Ishikawa (cell line): ENCODE data around the gene TTLL13.

Experiments
- CEBPB ChIP-seq: IDR thresholded peaks from 2 replicates; pipeline ENCODE4 v1.6.1; 2012
- EP300 ChIP-seq: IDR thresholded peaks from 2 replicates; pipeline ENCODE4 v1.6.1; 2012; ENCODE audit warnings: borderline replicate concordance
- FOXM1 ChIP-seq: IDR thresholded peaks from 2 replicates; pipeline ENCODE4 v1.6.1; 2012; ENCODE audit warnings: low read depth, borderline replicate concordance
- MAX ChIP-seq: IDR thresholded peaks from 2 replicates; pipeline ENCODE4 v1.6.1; 2012
- NFIC ChIP-seq: IDR thresholded peaks from 2 replicates; pipeline ENCODE4 v1.6.1; 2012
- RAD21 ChIP-seq: IDR thresholded peaks from 2 replicates; pipeline ENCODE4 v1.6.1; 2012; ENCODE audit warnings: low read depth
- REST ChIP-seq: IDR thresholded peaks from 2 replicates; pipeline ENCODE4 v1.6.1; 2012; ENCODE audit warnings: low read depth, mild to moderate bottlenecking
- TAF1 ChIP-seq: IDR thresholded peaks from 2 replicates; pipeline ENCODE4 v1.6.1; 2012; ENCODE audit warnings: low read depth, mild to moderate bottlenecking
- TEAD4 ChIP-seq: IDR thresholded peaks from 2 replicates; pipeline ENCODE4 v1.6.1; 2012
- USF1 ChIP-seq: IDR thresholded peaks from 2 replicates; pipeline ENCODE4 v1.6.1; 2012

GRCh38 chr15:90300541-90300940 lies 51.2 kb downstream of the TTLL13 start:
- TF ChIP-seq TAF1 (no peak), MAX (no peak), CEBPB (no peak), NFIC (no peak), TEAD4 (no peak), FOXM1 (no peak), REST (no peak), RAD21 (no peak), EP300 (no peak), USF1 (no peak)
